KMS-11 (cell line): Measurements from ENCODE around the gene KCNAB1.

Experiments
- H2AFZ ChIP-seq: fragments of 200-600 bp; sonication (generic); 2 replicates; pipeline ENCODE4 v1.6.1; 2016; ENCODE audit warnings: antibody characterized with exemption, mixed run types, low read depth
- H3K27ac ChIP-seq: fragments of 200-600 bp; sonication (generic); 2 replicates; pipeline ENCODE4 v1.6.1; 2016; ENCODE audit warnings: mild to moderate bottlenecking, mixed run types
- H3K27me3 ChIP-seq: fragments of 200-600 bp; sonication (generic); 2 replicates; pipeline ENCODE4 v1.6.1; 2017; ENCODE audit warnings: mild to moderate bottlenecking, low read depth, mixed run types, moderate library complexity; ENCODE audit not compliant: insufficient read depth
- H3K36me3 ChIP-seq: fragments of 200-600 bp; sonication (generic); 2 replicates; pipeline ENCODE4 v1.6.1; 2017; ENCODE audit warnings: mild to moderate bottlenecking, mixed run types; ENCODE audit not compliant: insufficient read depth
- H3K4me1 ChIP-seq: fragments of 200-600 bp; sonication (generic); 2 replicates; pipeline ENCODE4 v1.6.1; 2016; ENCODE audit warnings: mild to moderate bottlenecking, low read depth, mixed run types; ENCODE audit not compliant: poor library complexity, severe bottlenecking
- H3K4me2 ChIP-seq: fragments of 200-600 bp; sonication (generic); 2 replicates; pipeline ENCODE4 v1.7.0; 2016; ENCODE audit warnings: mild to moderate bottlenecking, mixed run types
- H3K4me3 ChIP-seq: fragments of 200-600 bp; sonication (generic); IDR thresholded peaks from 2 replicates; pipeline ENCODE4 v1.6.1; 2017; ENCODE audit warnings: low read depth, low read length, mixed read lengths; ENCODE audit not compliant: insufficient read depth
- H3K79me2 ChIP-seq: fragments of 200-600 bp; sonication (generic); 2 replicates; pipeline ENCODE4 v1.6.1; 2016; ENCODE audit warnings: low read depth, mixed run types; ENCODE audit not compliant: insufficient read depth
- H3K9ac ChIP-seq: fragments of 200-600 bp; sonication (generic); 2 replicates; pipeline ENCODE4 v1.6.1; 2016; ENCODE audit warnings: mild to moderate bottlenecking, mixed run types
- H4K20me1 ChIP-seq: fragments of 200-600 bp; sonication (generic); 2 replicates; pipeline ENCODE4 v1.6.1; 2016; ENCODE audit warnings: mild to moderate bottlenecking, mixed run types; ENCODE audit not compliant: insufficient read depth
- TF ChIP-seq, protein P1 (sequence below): fragments of 200-600 bp; sonication (generic); conservative IDR thresholded peaks from 2 replicates; pipeline ENCODE4 v1.6.1; 2017; ENCODE audit warnings: low read depth, mild to moderate bottlenecking, antibody characterized with exemption, low read length, moderate library complexity, mixed read lengths

Gene KCNAB1

DNA sequence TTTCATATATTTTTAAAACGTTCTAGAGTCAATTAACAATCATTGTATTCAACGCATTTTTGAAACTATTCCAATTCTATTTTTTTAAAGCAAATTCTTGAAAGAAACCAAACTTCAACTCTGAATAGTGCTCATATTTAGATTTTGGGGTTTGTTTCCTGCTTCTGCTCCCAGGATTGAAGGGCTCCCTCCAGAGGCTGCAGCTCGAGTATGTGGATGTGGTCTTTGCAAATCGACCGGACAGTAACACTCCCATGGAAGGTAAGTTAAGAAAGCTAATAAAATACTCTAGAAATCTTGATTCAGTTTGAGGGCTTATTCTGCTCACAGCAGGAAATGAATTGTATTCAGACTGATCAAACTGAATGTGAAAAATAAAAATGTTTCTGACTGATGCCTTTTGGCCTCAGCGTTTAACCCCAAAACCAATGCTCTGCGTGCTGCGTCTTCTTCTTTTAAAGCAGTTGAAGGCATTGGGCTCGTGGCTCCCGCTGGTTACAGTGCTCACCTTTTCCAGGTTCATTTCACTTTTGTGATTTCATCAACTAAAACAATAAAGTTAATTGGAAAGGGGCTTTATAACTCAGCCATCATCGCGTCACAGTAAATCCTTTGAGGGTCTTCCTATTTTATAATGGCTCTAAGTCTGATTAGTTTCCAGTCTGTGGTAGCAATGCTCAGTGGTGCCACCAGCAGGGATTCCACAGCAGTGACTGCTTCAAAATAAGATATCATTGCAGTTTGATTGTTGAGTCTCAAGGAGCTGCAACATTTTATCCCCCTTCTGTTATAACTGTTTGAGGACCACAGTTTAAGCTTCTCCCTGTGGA is 354.4 kb downstream of the KCNAB1 start:
- no peak overlapping the region for H3K9ac ChIP-seq
- H3K79me2 ChIP-seq = no peaks in the 10 kb centered on the region
- TF ChIP-seq, protein P1, sequence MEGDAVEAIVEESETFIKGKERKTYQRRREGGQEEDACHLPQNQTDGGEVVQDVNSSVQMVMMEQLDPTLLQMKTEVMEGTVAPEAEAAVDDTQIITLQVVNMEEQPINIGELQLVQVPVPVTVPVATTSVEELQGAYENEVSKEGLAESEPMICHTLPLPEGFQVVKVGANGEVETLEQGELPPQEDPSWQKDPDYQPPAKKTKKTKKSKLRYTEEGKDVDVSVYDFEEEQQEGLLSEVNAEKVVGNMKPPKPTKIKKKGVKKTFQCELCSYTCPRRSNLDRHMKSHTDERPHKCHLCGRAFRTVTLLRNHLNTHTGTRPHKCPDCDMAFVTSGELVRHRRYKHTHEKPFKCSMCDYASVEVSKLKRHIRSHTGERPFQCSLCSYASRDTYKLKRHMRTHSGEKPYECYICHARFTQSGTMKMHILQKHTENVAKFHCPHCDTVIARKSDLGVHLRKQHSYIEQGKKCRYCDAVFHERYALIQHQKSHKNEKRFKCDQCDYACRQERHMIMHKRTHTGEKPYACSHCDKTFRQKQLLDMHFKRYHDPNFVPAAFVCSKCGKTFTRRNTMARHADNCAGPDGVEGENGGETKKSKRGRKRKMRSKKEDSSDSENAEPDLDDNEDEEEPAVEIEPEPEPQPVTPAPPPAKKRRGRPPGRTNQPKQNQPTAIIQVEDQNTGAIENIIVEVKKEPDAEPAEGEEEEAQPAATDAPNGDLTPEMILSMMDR = peak; percentile 64
- no peaks in the 10 kb centered on the region for H3K4me1 ChIP-seq
- no peak overlapping the region for H3K4me3 ChIP-seq
- no peaks in the 10 kb centered on the region for H3K36me3 ChIP-seq
- H4K20me1 ChIP-seq = no peaks in the 10 kb centered on the region
- H3K27me3 ChIP-seq = no peaks in the 10 kb centered on the region
- no peak overlapping the region for H2AFZ ChIP-seq
- no peak overlapping the region for H3K4me2 ChIP-seq
- no peak overlapping the region for H3K27ac ChIP-seq

DNA sequence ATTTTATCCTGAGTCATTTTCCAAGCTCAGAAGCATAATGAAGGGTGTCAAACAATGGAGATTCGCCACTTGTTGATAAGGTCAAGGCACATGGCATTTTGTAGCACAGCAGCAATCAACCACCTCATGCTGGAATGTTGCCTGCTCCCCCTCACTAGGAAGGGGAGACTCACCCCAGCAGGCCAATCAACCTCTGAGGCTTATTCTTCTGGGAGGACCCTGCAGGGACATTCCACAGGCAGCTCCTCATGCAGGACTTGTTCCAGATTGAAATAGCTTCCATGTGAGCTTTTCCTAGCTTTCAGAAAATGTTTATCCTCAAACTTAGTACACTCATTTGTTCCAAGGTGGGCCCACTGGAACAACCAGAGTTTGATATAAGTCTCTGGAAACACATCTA is 356.9 kb downstream of the KCNAB1 start:
- Histone ChIP-seq H3K79me2 (no peaks in the 10 kb centered on the region), H4K20me1 (no peaks in the 10 kb centered on the region), H3K27me3 (no peaks in the 10 kb centered on the region), H3K4me1 (peaks cover 23% of the 10 kb centered on the region), H3K36me3 (no peaks in the 10 kb centered on the region), H3K4me2 (no peak overlapping the region), H3K4me3 (no peak overlapping the region), H3K27ac (no peak overlapping the region), H2AFZ (no peak overlapping the region), H3K9ac (no peak overlapping the region)
- TF ChIP-seq, protein P1 = no peak

DNA sequence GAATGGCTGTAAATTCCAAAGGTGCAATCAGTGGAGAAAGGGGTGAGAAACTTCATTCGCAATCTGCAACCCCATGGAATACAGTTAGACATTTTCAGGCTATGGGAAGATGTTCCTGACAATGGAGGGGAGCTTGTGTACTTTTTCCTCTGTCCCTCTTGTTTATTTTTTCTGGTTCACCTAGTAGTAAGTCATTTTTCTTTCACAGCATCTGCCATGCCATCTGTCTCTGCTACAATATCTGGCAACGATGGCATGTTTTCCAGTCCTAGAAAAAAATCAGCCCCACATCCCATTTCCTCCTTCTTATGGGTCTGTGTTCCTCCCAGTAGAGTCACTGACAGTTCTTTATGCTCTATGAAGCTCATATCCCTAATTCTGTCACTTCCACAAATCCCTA is 358.5 kb downstream of the KCNAB1 start:
- TF ChIP-seq, protein P1 = no peak
- Histone ChIP-seq H2AFZ (no peak overlapping the region), H3K27me3 (no peaks in the 10 kb centered on the region), H4K20me1 (no peaks in the 10 kb centered on the region), H3K27ac (no peak overlapping the region), H3K36me3 (no peaks in the 10 kb centered on the region), H3K79me2 (no peaks in the 10 kb centered on the region), H3K4me2 (no peak overlapping the region), H3K4me1 (peaks cover 36% of the 10 kb centered on the region), H3K9ac (no peak overlapping the region), H3K4me3 (no peak overlapping the region)

DNA sequence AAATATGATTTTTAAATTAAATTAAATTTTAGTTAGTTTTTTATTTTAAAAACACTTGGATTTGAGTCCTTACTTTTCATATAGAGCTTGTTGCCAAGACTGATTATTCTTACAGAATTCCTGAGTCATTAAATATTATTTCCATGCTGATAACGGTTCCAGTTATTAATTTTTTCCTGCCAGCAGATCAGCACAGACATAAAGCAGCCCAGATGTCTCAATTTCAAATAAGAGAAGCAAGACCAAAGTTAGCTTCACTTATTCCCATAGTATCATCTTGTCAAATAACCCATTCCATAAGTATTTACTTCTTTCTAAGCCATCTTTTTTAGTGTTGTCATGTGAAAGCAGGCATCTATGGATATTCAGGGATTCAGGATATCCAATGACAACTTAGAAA is 359.2 kb downstream of the KCNAB1 start:
- H3K79me2 ChIP-seq = no peaks in the 10 kb centered on the region
- no peaks in the 10 kb centered on the region for H3K36me3 ChIP-seq
- H3K4me2 ChIP-seq = no peak overlapping the region
- peaks cover 38% of the 10 kb centered on the region for H3K4me1 ChIP-seq
- H3K4me3 ChIP-seq = no peak overlapping the region
- no peak overlapping the region for H3K27ac ChIP-seq
- TF ChIP-seq, protein P1 = no peak
- H4K20me1 ChIP-seq = no peaks in the 10 kb centered on the region
- H3K27me3 ChIP-seq = no peaks in the 10 kb centered on the region
- no peak overlapping the region for H2AFZ ChIP-seq
- H3K9ac ChIP-seq = no peak overlapping the region
